ENCODE results near the gene YIF1A. TPM values are rescaled to one million over a fixed set of nuclear protein-coding genes. Genes with fewer than 3 reads are reported as not detected.

YIF1A gene
- total RNA-seq (2014; rRNA removed; shearing (Covaris generic); ENCODE audit: low replicate concordance): 114 and 188 TPM in 2 replicates

DNA sequence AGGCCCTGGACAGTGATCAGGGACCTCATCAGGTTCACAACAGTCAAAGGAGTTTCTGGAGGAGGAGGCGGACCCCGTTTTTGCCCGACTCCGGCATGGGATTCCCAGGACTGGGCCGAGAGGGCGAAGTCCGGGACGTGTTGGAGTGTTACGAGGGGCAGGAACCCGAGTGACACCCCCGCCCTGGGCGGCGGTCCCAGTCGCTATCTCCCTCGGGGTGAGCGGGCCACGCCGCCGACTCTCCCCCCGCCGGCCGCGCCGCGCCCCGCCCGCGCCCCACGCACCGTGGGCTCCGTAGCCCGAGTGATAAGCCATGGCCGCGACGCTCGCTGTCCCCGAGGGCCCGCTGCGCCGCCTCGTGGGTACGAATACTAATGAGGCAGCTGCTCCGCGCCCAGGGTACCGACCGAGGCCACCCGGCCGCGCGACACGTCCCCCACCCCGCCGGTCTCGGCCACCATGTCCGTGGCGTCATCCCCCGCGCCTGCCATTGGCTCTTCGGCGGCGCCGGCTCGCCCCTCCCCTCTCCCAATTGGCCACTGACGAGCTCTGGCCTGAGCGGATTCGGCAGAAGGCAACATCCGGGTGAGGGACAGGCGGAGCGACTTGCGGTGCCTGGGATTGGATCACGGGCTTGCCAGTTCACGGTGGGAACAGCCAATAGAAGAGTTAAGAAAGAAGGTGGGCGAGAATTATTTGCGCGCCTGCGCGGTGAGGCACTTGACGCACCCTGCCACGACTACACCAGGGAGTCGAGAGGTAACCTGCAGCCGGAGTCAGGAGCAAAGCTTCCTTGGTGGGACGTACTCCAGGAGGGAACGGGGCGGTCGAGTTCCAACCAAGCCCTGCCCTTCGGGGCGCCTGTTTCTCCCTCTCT is at the start of gene YIF1A:
TSS of gene YIF1A (minus strand) at position 473 of the 877 bp plus-strand sequence. CDS start at position 315, 158 bp downstream.
- in situ Hi-C loops (cut with HindIII; ENCODE audit: low pct_unique_long_range_greater_than_20kb, low sequenced_read_pairs): no loop called here
- DNase-seq (ENCODE audit: low read depth): peak; percentile 99

DNA sequence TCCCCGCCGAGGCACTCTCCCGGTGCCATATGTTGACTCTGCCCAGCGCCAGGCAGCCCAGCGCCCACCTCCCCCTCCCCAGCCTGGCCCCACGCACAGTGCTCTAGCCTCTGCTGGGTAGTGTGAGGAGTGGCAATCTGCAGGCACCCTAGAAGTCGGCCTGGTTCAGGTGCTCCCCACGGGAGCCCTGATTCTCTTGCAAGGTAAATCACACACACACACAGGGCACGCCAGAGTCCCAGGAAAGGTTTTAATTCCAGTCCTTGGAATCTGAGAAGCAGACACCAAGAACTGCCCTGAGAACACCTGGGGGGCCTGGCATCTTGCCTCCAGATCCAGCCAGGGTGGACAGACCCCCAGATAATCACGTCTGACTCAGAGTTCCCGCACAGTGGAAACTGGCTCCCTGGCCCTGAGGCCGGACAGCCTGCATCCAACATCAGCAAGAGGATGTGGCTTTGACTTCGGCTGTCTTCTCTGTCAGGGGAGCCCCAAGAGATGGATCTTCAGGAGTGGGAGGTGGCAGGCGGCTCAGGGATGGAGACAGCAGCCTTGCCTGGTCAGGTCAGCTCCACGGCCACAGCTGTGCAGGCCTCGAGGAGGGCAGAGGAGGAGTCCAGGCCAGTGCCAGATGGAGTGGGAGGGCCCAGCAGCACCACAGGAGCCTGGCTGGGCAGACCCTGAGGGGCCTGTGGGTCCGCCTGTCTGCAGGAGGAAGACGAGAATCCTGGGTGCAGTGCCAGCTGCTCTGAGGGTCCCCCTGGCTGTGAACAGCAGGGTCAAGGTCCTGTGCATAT is 48.4 kb upstream of the YIF1A start:
- no peak for DNase-seq (ENCODE audit: low read depth)
- in situ Hi-C loops (cut with HindIII; ENCODE audit: low pct_unique_long_range_greater_than_20kb, low sequenced_read_pairs): no loop called here

DNA sequence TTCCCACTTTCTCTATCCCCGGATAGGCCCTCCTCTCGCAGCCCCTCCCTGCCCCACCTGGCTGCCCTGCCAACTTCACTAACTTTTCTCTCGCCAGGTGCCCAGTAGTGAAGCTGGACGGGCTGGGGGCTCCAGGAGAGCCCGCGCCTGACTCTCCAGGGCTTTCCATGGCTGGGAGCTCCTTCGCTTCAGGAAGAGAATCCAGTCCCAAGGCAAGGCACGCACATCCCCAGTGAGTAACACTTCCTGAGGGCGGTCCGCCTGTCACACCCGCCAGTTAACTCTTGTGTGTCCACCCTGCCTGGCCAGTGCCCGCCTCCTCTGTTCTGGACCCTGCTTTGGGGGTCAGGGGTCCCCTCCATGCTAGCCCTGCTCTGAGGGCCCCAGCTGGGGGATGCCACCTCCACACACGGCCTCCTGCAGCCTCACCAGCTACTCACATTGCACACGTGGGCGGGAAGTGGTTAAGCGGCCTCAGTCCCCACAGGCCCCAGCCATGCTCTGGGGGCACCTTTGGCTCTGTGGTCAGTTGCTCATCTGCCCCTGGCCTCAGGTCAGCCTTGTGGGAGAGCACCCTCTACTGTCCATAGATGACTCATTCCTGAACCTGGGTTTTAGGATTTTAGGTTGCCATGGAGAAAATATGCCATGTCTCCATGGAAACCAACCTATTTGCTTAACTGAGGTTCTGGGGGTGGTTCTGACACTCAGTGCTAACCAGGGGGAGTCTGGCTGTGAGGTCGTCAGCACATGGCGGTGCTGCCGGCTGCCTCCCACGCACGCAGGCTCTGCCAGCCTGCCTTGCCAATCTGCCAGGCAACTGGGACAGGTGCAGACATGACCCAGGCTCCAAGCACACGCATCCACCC is 47.5 kb upstream of the YIF1A start, which contains the start of gene RIN1:
TSS of gene RIN1 (minus strand) at position 201 of the 869 bp plus-strand sequence. CDS start at position 169, 32 bp downstream.
- DNase-seq (ENCODE audit: low read depth): peak; percentile 97
- in situ Hi-C loops (cut with HindIII; ENCODE audit: low pct_unique_long_range_greater_than_20kb, low sequenced_read_pairs): no loop called here

- in situ Hi-C loops (cut with HindIII; ENCODE audit: low pct_unique_long_range_greater_than_20kb, low sequenced_read_pairs): no loop called here
Measured at GRCh38 chr11:66335531-66336233, 46.7 kb upstream of the YIF1A start.

DNA sequence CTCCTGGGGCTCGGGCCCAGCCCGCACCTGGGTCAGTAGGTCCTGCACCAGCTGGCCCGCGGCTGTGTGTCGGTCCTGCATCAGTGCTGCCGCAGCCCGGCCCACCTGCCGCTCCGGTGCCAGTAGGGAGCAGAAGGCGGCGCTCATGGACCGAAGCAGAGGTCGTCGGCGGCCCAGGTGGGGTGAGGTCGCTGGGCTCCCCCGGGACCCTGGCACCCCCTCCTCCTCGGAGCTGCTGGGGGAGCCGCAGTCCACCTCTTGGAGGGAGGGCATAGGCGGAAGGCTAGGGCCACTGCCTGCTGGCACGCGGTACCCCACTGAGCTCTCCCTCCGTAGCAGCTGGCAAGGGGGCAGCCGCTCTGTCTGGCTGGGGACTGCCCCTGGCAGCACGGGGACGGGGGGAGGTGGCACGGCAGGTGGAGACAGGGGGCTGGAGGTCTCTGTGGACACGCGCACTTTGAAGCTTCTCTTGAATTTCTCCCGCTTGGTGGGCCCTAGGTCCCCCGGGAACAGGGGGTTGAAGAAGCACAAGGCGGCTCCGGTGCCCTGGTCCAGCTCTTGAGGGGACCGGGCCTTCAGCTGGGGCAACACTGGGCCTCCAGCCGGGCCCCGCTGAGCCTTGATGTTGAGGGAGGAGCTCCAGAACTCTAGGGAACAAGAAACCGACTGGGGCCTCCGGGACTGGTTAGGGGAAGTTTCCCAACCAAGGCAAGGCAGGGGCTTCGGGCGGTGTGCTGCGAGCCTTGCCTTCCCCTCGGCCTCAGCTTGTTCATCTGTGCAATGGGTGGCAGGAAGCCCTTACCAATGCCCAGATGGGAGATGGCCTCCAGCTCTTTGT is 45.9 kb upstream of the YIF1A start:
- in situ Hi-C loops (cut with HindIII; ENCODE audit: low pct_unique_long_range_greater_than_20kb, low sequenced_read_pairs): no loop called here
- no peak for DNase-seq (ENCODE audit: low read depth)

More at GRCh38 chr11:66335531-66336233, 46.7 kb upstream of the YIF1A start:
- peak; percentile 44 for DNase-seq (ENCODE audit: low read depth)

DNA sequence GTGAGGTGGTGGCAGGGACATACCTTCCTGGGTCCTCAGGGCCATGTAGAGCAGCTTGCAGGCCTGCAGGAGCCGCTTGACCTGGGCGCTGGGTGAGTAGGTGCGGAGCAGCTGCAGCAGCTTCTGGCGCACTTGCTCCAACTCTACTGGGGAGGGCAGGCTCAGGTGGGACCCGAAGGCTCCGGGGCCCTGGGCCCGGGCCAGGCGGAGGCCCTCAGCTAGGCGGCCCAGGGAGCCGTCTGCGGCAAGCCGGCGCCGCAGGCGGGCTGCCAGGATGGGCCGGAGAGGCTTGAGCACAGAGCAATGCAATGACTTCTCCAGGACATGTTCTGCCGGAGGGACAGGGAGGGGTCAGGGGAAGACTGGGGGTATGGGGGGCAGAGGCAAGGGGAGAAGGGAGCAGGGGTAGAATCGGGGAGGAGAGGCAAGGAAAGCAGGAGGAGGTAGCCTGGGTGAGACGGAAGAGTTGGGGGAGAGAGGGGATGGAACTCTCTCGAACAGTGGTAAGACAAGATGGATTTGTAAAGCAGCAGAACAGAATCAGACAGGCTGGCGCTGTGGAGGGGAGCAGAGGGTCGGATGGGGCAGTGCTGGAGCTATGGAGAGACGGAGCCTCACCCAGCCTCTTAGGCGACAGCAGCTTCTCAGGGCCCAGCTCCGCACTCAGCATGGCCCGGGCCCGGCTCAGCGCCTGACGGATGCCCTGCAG is 45.1 kb upstream of the YIF1A start:
- in situ Hi-C loops (cut with HindIII; ENCODE audit: low pct_unique_long_range_greater_than_20kb, low sequenced_read_pairs): no loop called here

DNA sequence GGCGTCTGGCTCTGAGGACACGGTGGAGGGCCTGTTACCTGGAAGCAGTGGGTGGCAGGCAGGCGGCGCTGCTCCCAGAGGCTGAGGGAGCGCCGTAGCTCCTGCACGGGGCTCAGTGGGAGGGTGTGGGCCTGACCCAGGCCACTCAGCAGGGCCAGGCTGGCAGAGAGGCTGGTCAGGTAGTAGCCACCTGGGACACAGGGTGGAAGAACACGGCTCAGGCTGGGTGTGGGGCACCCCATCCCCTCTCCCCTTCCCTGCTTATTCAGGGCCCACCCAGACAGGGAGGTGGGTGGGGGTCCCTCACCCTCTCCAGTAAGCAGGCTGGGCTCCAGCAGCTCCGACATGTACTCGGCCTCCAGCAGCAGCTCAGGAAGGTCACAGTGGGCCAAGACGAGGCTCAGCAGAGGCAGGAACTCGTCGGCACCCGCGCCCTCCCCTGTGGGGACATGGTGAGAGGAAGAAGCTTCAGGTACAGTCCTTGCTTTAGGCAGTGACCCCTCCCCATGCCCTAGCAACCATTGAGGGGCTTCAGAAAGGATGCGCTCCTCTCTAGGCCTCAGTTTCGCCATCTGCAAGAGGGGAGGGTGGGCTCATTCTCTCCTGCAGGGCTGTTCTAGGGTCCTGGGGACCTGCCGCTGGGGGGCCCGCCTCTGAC is 44.4 kb upstream of the YIF1A start:
- no peak for DNase-seq (ENCODE audit: low read depth)
- in situ Hi-C loops (cut with HindIII; ENCODE audit: low pct_unique_long_range_greater_than_20kb, low sequenced_read_pairs): no loop called here

More for the DNA sequence above, 45.1 kb upstream of the YIF1A start:
- DNase-seq (ENCODE audit: low read depth): no peak

- DNase-seq (ENCODE audit: low read depth): no peak
- in situ Hi-C loops (cut with HindIII; ENCODE audit: low pct_unique_long_range_greater_than_20kb, low sequenced_read_pairs): no loop called here
Measured at GRCh38 chr11:66332371-66333219, 43.7 kb upstream of the YIF1A start.

GRCh38 chr11:66331542-66332370 is 42.8 kb upstream of the YIF1A start:
- in situ Hi-C loops (cut with HindIII; ENCODE audit: low pct_unique_long_range_greater_than_20kb, low sequenced_read_pairs): no loop called here
- no peak for DNase-seq (ENCODE audit: low read depth)

GRCh38 chr11:66330931-66331330 is 42.0 kb upstream of the YIF1A start:
- in situ Hi-C loops (cut with HindIII; ENCODE audit: low pct_unique_long_range_greater_than_20kb, low sequenced_read_pairs): no loop called here
- no peak for DNase-seq (ENCODE audit: low read depth)

- no peak for DNase-seq (ENCODE audit: low read depth)
- in situ Hi-C loops (cut with HindIII; ENCODE audit: low pct_unique_long_range_greater_than_20kb, low sequenced_read_pairs): no loop called here
Measured at GRCh38 chr11:66329165-66329673, 40.3 kb upstream of the YIF1A start.

DNA sequence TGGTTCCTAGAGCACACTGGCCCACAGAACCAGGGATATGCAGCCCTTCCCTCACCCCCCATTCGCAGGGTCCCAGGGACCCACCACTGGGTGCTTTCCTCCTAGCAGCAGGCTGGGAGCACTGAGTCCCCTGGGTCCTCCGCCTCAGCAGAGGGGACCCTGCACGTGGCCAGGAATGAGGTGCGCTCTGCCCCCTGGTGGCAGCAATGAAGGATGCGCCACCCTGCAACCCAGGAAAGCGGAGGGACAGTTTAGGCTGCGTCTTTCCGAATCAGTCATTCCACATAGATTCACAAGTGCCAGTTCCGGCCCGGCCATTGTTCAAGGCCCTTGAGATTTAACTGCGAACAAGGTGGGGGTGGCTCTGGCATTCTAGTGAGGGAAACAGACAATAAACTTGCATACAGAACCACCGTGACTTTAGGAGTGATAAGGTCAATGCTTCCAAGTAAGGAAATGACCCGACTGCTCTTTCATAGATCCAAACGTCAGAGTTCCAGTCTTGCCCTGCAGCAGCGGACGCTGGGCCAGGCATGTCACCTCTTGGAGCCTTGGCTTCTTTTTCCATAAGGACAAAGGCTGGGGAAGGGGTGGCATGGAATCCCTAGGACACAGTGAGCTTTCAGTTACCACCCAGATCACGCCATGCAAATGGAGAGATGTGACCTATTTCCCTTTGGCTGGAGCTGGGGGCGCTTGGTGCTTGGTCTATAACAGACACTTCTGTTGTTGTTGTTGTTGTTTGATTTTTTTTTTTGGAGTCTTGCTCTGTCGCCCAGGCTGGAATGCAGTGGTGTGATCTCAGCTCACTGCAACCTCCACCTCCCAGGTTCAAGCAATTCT is 39.6 kb upstream of the YIF1A start:
- in situ Hi-C loops (cut with HindIII; ENCODE audit: low pct_unique_long_range_greater_than_20kb, low sequenced_read_pairs): no loop called here
- peak; percentile 66 for DNase-seq (ENCODE audit: low read depth)

DNA sequence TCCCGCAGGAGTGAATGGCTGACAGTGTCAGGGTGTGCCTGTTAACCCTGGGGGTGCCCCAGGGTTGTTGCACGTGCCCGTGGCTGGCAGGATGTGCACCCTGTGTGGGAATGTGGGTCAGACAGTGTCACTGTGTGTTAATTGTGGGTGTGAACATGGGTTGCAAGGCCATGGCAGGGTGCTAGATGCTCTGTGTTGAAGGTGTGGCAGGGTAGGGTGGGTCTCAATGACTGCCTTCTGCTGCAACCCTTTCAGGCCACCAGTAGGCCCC is 39.0 kb upstream of the YIF1A start:
- no peak for DNase-seq (ENCODE audit: low read depth)

More for the DNA sequence above, 39.0 kb upstream of the YIF1A start:
- in situ Hi-C loops (cut with HindIII; ENCODE audit: low pct_unique_long_range_greater_than_20kb, low sequenced_read_pairs): no loop called here

Measured in Caki2 (cell line).